Mucosa of descending colon (tissue), 3 donors: ENCODE measurements around the gene ZWILCH. TPM values are rescaled to one million over a fixed set of nuclear protein-coding genes. Genes with fewer than 3 reads are reported as not detected.

ENCODE experiments used
- ATAC-seq: fragments of 200-7000 bp; cut with Tn5 transposase; one replicate; pipeline ENCODE4 v1.9.1; 2020; ENCODE audit warnings: mild to moderate bottlenecking, moderate library complexity
- DNase-seq, 3 donors: peaks; one replicate each; pipeline ENCODE4 v3.0.0-alpha.2; 2020
- H3K36me3 ChIP-seq: fragments of 200-600 bp; one replicate; pipeline ENCODE4 v1.8.0; 2021; ENCODE audit warnings: low read depth, mild to moderate bottlenecking
- H3K4me1 ChIP-seq: fragments of 200-600 bp; one replicate; pipeline ENCODE4 v1.8.0; 2021; ENCODE audit warnings: low read depth, mild to moderate bottlenecking
- H3K4me3 ChIP-seq: fragments of 200-600 bp; one replicate; pipeline ENCODE4 v1.8.0; 2021; ENCODE audit warnings: mild to moderate bottlenecking
- H3K9me3 ChIP-seq: fragments of 200-600 bp; one replicate; pipeline ENCODE4 v1.8.0; 2021; ENCODE audit warnings: mild to moderate bottlenecking
- CTCF ChIP-seq: fragments of 200-600 bp; IDR thresholded peaks from one replicate; pipeline ENCODE4 v1.8.0; 2022; ENCODE audit warnings: antibody characterized with exemption, mild to moderate bottlenecking
- intact Hi-C, 2 donors: fragments of 100-400 bp; cut with DNase I in 1 of 2; cut with micrococcal nuclease in 1 of 2; formaldehyde crosslinking; loops; one replicate each; pipeline versions ENCODE4 v1.11.0 to v1.11.1; 2022; cut with DNase I, micrococcal nuclease
- total RNA-seq, 3 donors: library from RNA; stranded (reverse); fragmentation: NEBNext Ultra II Directional in 2 of 3; extraction: Animal tissue kit (Norgen Biotek cat#: 25700) in 2 of 3; gene quantifications; one replicate each; pipeline versions ENCODE4 v1.2.1 to v1.2.4, GENCODE V29; 2021 to 2023
- donor health status: DM: no; HTN: no; CAD: no; lungs with moderate emphysema.
- donor health status: DM: no; HTN: no; CAD: no.
- donor health status: DM: no; HTN: yes; CAD: no.

The ZWILCH gene
- total RNA-seq, 3 donors from 2014 or later, result 4.8 to 11.7 (median 5.8) TPM

- H3K4me3 ChIP-seq, result no peak overlapping the region
- H3K36me3 ChIP-seq, result no peaks in the 10 kb centered on the region
- intact Hi-C loops, result no loop called here
- no peaks in the 10 kb centered on the region for H3K9me3 ChIP-seq
- no peaks in the 10 kb centered on the region for H3K4me1 ChIP-seq
- no peak for TF ChIP-seq CTCF
- DNase-seq (no peak), ATAC-seq (no peak)
Observed at GRCh38 chr15:66514586-66514985, 9.5 kb downstream of the ZWILCH start.

GRCh38 chr15:66515901-66516322 lies 10.8 kb downstream of the ZWILCH start:
- Histone ChIP-seq H3K4me1 (no peaks in the 10 kb centered on the region), H3K4me3 (no peak overlapping the region), H3K36me3 (no peaks in the 10 kb centered on the region), H3K9me3 (no peaks in the 10 kb centered on the region)
- intact Hi-C loops, result no loop called here
- no peak for ATAC-seq
- TF ChIP-seq CTCF, result no peak
- no peak for DNase-seq

GRCh38 chr15:66523926-66524325 lies 18.8 kb downstream of the ZWILCH start:
- ATAC-seq (no peak), DNase-seq (no peak)
- H3K4me1 ChIP-seq, result no peaks in the 10 kb centered on the region
- no peaks in the 10 kb centered on the region for H3K36me3 ChIP-seq
- intact Hi-C loops, result no loop called here
- no peak for TF ChIP-seq CTCF
- H3K9me3 ChIP-seq, result no peaks in the 10 kb centered on the region
- H3K4me3 ChIP-seq, result no peak overlapping the region

- Histone ChIP-seq H3K9me3 (no peaks in the 10 kb centered on the region), H3K4me1 (no peaks in the 10 kb centered on the region), H3K36me3 (no peaks in the 10 kb centered on the region), H3K4me3 (no peak overlapping the region)
- intact Hi-C loops, result no loop called here
- no peak for TF ChIP-seq CTCF
- ATAC-seq (no peak), DNase-seq (no peak)
Observed at GRCh38 chr15:66524838-66525237, 19.7 kb downstream of the ZWILCH start.

- TF ChIP-seq CTCF, result no peak
- DNase-seq, result no peak
- Histone ChIP-seq H3K9me3 (no peaks in the 10 kb centered on the region), H3K4me3 (no peak overlapping the region), H3K4me1 (no peaks in the 10 kb centered on the region), H3K36me3 (no peaks in the 10 kb centered on the region)
- intact Hi-C loops, result no loop called here
- ATAC-seq, result no peak
Observed at GRCh38 chr15:66535056-66535455, 29.9 kb downstream of the ZWILCH start.

GRCh38 chr15:66542896-66543295 lies 37.8 kb downstream of the ZWILCH start:
- ATAC-seq (no peak), DNase-seq (no peak)
- Histone ChIP-seq H3K4me3 (no peak overlapping the region), H3K4me1 (no peaks in the 10 kb centered on the region), H3K36me3 (no peaks in the 10 kb centered on the region), H3K9me3 (no peaks in the 10 kb centered on the region)
- TF ChIP-seq CTCF, result no peak
- intact Hi-C loops, result no loop called here
